Nephron progenitor cell (in vitro differentiated cells): ENCODE measurements around the gene CCR8.
"Not testable (repeated sequence)": the region's sequence is repeated elsewhere in the genome, so short reads cannot be mapped to it uniquely, and the experiment has no call there.

Experiments
- DNase-seq: peaks from one replicate; pipeline ENCODE4 v3.0.0; 2021
- H3K27ac Mint-ChIP-seq: 2 replicates; pipeline ENCODE4 v1.8.0; 2021; ENCODE audit warnings: mild to moderate bottlenecking, moderate library complexity, mixed read lengths
- H3K27me3 Mint-ChIP-seq: 2 replicates; pipeline ENCODE4 v1.8.0; 2021; ENCODE audit warnings: mild to moderate bottlenecking, low read depth, mixed read lengths; ENCODE audit not compliant: poor library complexity
- H3K36me3 Mint-ChIP-seq: 2 replicates; pipeline ENCODE4 v1.8.0; 2021; ENCODE audit warnings: low read depth, mixed read lengths
- H3K4me1 Mint-ChIP-seq: 2 replicates; pipeline ENCODE4 v1.8.0; 2021; ENCODE audit warnings: mixed read lengths
- H3K4me3 Mint-ChIP-seq: 2 replicates; pipeline ENCODE4 v1.8.0; 2021; ENCODE audit warnings: mild to moderate bottlenecking, moderate library complexity, mixed read lengths
- H3K9me3 Mint-ChIP-seq: 2 replicates; pipeline ENCODE4 v1.8.0; 2021; ENCODE audit warnings: mild to moderate bottlenecking, moderate library complexity, mixed read lengths
- TF ChIP-seq, protein P1 (sequence below): fragments of 200-600 bp; sonication (generic); IDR thresholded peaks from 2 replicates; pipeline ENCODE4 v1.5.0; 2021; ENCODE audit warnings: antibody characterized with exemption

The CCR8 gene

GRCh38 chr3:39344746-39345344 is 15.3 kb downstream of the CCR8 start:
- H3K9me3 Mint-ChIP-seq: no peaks in the 10 kb centered on the region
- no peaks in the 10 kb centered on the region for H3K4me1 Mint-ChIP-seq
- TF ChIP-seq, protein P1, sequence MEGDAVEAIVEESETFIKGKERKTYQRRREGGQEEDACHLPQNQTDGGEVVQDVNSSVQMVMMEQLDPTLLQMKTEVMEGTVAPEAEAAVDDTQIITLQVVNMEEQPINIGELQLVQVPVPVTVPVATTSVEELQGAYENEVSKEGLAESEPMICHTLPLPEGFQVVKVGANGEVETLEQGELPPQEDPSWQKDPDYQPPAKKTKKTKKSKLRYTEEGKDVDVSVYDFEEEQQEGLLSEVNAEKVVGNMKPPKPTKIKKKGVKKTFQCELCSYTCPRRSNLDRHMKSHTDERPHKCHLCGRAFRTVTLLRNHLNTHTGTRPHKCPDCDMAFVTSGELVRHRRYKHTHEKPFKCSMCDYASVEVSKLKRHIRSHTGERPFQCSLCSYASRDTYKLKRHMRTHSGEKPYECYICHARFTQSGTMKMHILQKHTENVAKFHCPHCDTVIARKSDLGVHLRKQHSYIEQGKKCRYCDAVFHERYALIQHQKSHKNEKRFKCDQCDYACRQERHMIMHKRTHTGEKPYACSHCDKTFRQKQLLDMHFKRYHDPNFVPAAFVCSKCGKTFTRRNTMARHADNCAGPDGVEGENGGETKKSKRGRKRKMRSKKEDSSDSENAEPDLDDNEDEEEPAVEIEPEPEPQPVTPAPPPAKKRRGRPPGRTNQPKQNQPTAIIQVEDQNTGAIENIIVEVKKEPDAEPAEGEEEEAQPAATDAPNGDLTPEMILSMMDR: no peak
- no peak overlapping the region for H3K4me3 Mint-ChIP-seq
- no peak overlapping the region for H3K27ac Mint-ChIP-seq
- H3K36me3 Mint-ChIP-seq: no peaks in the 10 kb centered on the region
- peaks cover 17% of the 10 kb centered on the region for H3K27me3 Mint-ChIP-seq
- DNase-seq: no peak

DNA sequence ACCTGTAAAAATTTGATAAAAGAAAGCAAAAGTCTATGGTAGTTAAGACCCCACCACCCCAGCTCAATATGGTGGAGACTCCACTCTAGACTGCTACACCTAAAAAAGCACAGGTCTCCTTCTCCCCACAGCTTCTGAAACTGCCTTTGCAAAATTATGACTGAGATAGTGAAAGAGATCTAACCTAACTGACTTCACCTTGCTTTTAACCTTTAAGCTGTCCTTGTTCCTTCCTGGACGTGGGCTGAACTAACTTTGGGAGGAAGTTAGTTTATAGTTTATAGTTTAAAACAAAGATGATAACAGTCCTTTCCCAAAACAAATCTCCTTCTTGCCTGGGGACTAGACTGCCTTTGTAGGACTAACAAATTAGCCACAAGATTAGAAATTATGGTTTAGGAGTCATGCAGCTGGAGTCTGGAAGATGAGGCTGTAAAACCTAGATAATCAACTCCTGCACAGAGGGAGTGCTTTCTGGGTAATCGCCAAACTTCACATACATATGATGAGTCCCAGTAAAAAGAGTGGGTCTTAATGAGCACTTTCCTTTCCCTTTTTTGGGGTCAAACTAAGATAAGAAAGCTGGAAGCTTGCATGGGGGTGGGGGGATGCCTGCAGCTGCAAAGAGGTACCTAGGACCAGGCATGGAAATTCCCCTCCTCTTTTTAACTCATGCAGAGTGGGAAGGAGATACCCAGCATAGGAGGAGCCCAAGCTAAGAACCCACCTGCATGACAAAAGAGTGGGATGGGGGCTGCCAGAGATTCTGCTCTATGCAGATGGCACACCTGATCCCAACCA is 17.5 kb downstream of the CCR8 start:
- no peaks in the 10 kb centered on the region for H3K4me1 Mint-ChIP-seq
- no peak overlapping the region for H3K27ac Mint-ChIP-seq
- no peaks in the 10 kb centered on the region for H3K36me3 Mint-ChIP-seq
- H3K4me3 Mint-ChIP-seq: no peak overlapping the region
- DNase-seq: no peak
- H3K27me3 Mint-ChIP-seq: peaks cover 13% of the 10 kb centered on the region
- H3K9me3 Mint-ChIP-seq: no peaks in the 10 kb centered on the region
- TF ChIP-seq, protein P1: no peak

- TF ChIP-seq, protein P1: no peak
- no peaks in the 10 kb centered on the region for H3K36me3 Mint-ChIP-seq
- H3K4me1 Mint-ChIP-seq: no peaks in the 10 kb centered on the region
- H3K27ac Mint-ChIP-seq: no peak overlapping the region
- H3K4me3 Mint-ChIP-seq: no peak overlapping the region
- DNase-seq: no peak
- peaks cover 13% of the 10 kb centered on the region for H3K27me3 Mint-ChIP-seq
- no peaks in the 10 kb centered on the region for H3K9me3 Mint-ChIP-seq
Measured at GRCh38 chr3:39347586-39347876, 18.0 kb downstream of the CCR8 start.

- Mint-ChIP-seq H3K27ac (no peak overlapping the region), H3K27me3 (peaks cover 13% of the 10 kb centered on the region), H3K36me3 (no peaks in the 10 kb centered on the region), H3K4me3 (no peak overlapping the region), H3K9me3 (no peaks in the 10 kb centered on the region), H3K4me1 (no peaks in the 10 kb centered on the region)
- TF ChIP-seq, protein P1: no peak
- no peak for DNase-seq
Measured at GRCh38 chr3:39349080-39349479, 19.6 kb downstream of the CCR8 start.

GRCh38 chr3:39350714-39351113 is 21.2 kb downstream of the CCR8 start:
- H3K36me3 Mint-ChIP-seq: no peaks in the 10 kb centered on the region
- DNase-seq: no peak

GRCh38 chr3:39351134-39351533 is 21.6 kb downstream of the CCR8 start:
- not testable (repeated sequence) for H3K27ac Mint-ChIP-seq, H3K4me1 Mint-ChIP-seq, H3K4me3 Mint-ChIP-seq, H3K36me3 Mint-ChIP-seq, H3K9me3 Mint-ChIP-seq, DNase-seq
- peaks cover 27% of the 10 kb centered on the region for H3K27me3 Mint-ChIP-seq

More at GRCh38 chr3:39350714-39351113, 21.2 kb downstream of the CCR8 start:
- Mint-ChIP-seq H3K27me3 (peaks cover 25% of the 10 kb centered on the region), H3K4me1 (no peaks in the 10 kb centered on the region), H3K27ac (no peak overlapping the region), H3K4me3 (no peak overlapping the region), H3K9me3 (no peaks in the 10 kb centered on the region)
- TF ChIP-seq, protein P1: no peak

- H3K4me3 Mint-ChIP-seq, H3K27ac Mint-ChIP-seq, H3K4me1 Mint-ChIP-seq, H3K36me3 Mint-ChIP-seq, H3K9me3 Mint-ChIP-seq, DNase-seq: not testable (repeated sequence)
- peaks cover 21% of the 10 kb centered on the region for H3K27me3 Mint-ChIP-seq
Measured at GRCh38 chr3:39353168-39353927, 23.8 kb downstream of the CCR8 start.
